NCI-H2029 treated with DMSO at 0.1 percent for 48 hours (cell line): ENCODE data around the gene TENT5A.

ENCODE experiments used
- DNase-seq: peaks from one replicate; lab custom pipeline; 2025; lab: John Stamatoyannopoulos, UW

TENT5A gene

GRCh38 chr6:81771097-81771496 lies 18.6 kb upstream of the TENT5A start:
- DNase-seq = no peak

- no peak for DNase-seq
These were observed 17.9 kb upstream of the TENT5A start for GRCh38 chr6:81770381-81770780.

- DNase-seq = no peak
These were observed 17.3 kb upstream of the TENT5A start for GRCh38 chr6:81769824-81770223.

- DNase-seq = no peak
These were observed 15.9 kb upstream of the TENT5A start for GRCh38 chr6:81768150-81768942.

GRCh38 chr6:81767163-81767891 lies 14.8 kb upstream of the TENT5A start:
- DNase-seq = peak; percentile 36

GRCh38 chr6:81766482-81767069 lies 14.1 kb upstream of the TENT5A start:
- DNase-seq = peak; percentile 68

- no peak for DNase-seq
These were observed 12.1 kb upstream of the TENT5A start for GRCh38 chr6:81764531-81764930.

- no peak for DNase-seq
These were observed 11.5 kb upstream of the TENT5A start for GRCh38 chr6:81763968-81764367.

- DNase-seq = no peak
These were observed 10.6 kb upstream of the TENT5A start for GRCh38 chr6:81763051-81763450.

- no peak for DNase-seq
These were observed 10.1 kb upstream of the TENT5A start for GRCh38 chr6:81762606-81763005.

GRCh38 chr6:81762132-81762531 lies 9.7 kb upstream of the TENT5A start:
- no peak for DNase-seq

GRCh38 chr6:81761197-81761596 lies 8.7 kb upstream of the TENT5A start:
- no peak for DNase-seq

GRCh38 chr6:81759782-81760181 lies 7.3 kb upstream of the TENT5A start:
- no peak for DNase-seq

- DNase-seq = no peak
These were observed 5.7 kb upstream of the TENT5A start for GRCh38 chr6:81758221-81758620.

- DNase-seq = no peak
These were observed 4.2 kb upstream of the TENT5A start for GRCh38 chr6:81756690-81757089.

GRCh38 chr6:81755551-81755950 lies 3.1 kb upstream of the TENT5A start:
- no peak for DNase-seq

- DNase-seq = no peak
These were observed 2.4 kb upstream of the TENT5A start for GRCh38 chr6:81754906-81755305.

GRCh38 chr6:81753711-81754577 lies 1.5 kb upstream of the TENT5A start:
- DNase-seq = no peak

GRCh38 chr6:81752921-81753710 lies 635 bp upstream of the TENT5A start:
- DNase-seq = peak; percentile 47

- DNase-seq = no peak
These were observed 945 bp downstream of the TENT5A start for GRCh38 chr6:81751388-81752083.
